Measurements from ENCODE around the gene RNASE13.

The RNASE13 gene

GRCh38 chr14:21025371-21026273 lies 9.0 kb downstream of the RNASE13 start:
- no peak for FAIRE-seq
- no peak for DNase-seq (ENCODE audit: insufficient read length, low spot score)
- no peak for TF ChIP-seq POLR2A (IDR thresholded peaks at IDR 0.05; ENCODE audit: low read depth, low read length)
- TF ChIP-seq TAF1 (IDR thresholded peaks at IDR 0.05; ENCODE audit: low read depth, low read length) = no peak
- no peak for TF ChIP-seq POU2F2 (IDR thresholded peaks at IDR 0.05; ENCODE audit: low read depth, low read length)
- no peak for TF ChIP-seq SPI1 (IDR thresholded peaks at IDR 0.05; ENCODE audit: low read depth, low read length)
- no peak for TF ChIP-seq POLR2AphosphoS5 (IDR thresholded peaks at IDR 0.05; ENCODE audit: low read depth, low read length)
- TF ChIP-seq PAX5 (IDR thresholded peaks at IDR 0.05; ENCODE audit: insufficient read depth, low read length, severe bottlenecking) = no peak

GRCh38 chr14:21024585-21025370 lies 9.8 kb downstream of the RNASE13 start, which contains the start of gene NDRG2:
TSS of gene NDRG2 (minus strand) at chr14:21025061. CDS start at chr14:21023315, 1,746 bp downstream.
- no peak for FAIRE-seq
- peak; percentile 76 for DNase-seq (ENCODE audit: insufficient read length, low spot score)
- TF ChIP-seq PAX5 (IDR thresholded peaks at IDR 0.05; ENCODE audit: insufficient read depth, low read length, severe bottlenecking) (no peak), SPI1 (IDR thresholded peaks at IDR 0.05; ENCODE audit: low read depth, low read length) (no peak), POLR2AphosphoS5 (IDR thresholded peaks at IDR 0.05; ENCODE audit: low read depth, low read length) (no peak), TAF1 (IDR thresholded peaks at IDR 0.05; ENCODE audit: low read depth, low read length) (no peak)

GRCh38 chr14:21023817-21024584 lies 10.6 kb downstream of the RNASE13 start:
- TF ChIP-seq PAX5 (IDR thresholded peaks at IDR 0.05; ENCODE audit: insufficient read depth, low read length, severe bottlenecking) (no peak), POLR2A (IDR thresholded peaks at IDR 0.05; ENCODE audit: low read depth, low read length) (no peak), TAF1 (IDR thresholded peaks at IDR 0.05; ENCODE audit: low read depth, low read length) (no peak), SPI1 (IDR thresholded peaks at IDR 0.05; ENCODE audit: low read depth, low read length) (no peak), POLR2AphosphoS5 (IDR thresholded peaks at IDR 0.05; ENCODE audit: low read depth, low read length) (no peak), POU2F2 (IDR thresholded peaks at IDR 0.05; ENCODE audit: low read depth, low read length) (no peak)
- no peak for DNase-seq (ENCODE audit: insufficient read length, low spot score)
- FAIRE-seq = no peak

- DNase-seq (ENCODE audit: insufficient read length, low spot score) (no peak), FAIRE-seq (no peak)
- TF ChIP-seq POLR2A (IDR thresholded peaks at IDR 0.05; ENCODE audit: low read depth, low read length) = no peak
- no peak for TF ChIP-seq POLR2AphosphoS5 (IDR thresholded peaks at IDR 0.05; ENCODE audit: low read depth, low read length)
- TF ChIP-seq TAF1 (IDR thresholded peaks at IDR 0.05; ENCODE audit: low read depth, low read length) = no peak
- TF ChIP-seq PAX5 (IDR thresholded peaks at IDR 0.05; ENCODE audit: insufficient read depth, low read length, severe bottlenecking) = no peak
- TF ChIP-seq SPI1 (IDR thresholded peaks at IDR 0.05; ENCODE audit: low read depth, low read length) = no peak
- TF ChIP-seq POU2F2 (IDR thresholded peaks at IDR 0.05; ENCODE audit: low read depth, low read length) = no peak
Observed at GRCh38 chr14:21023174-21023573, 11.4 kb downstream of the RNASE13 start.

DNA sequence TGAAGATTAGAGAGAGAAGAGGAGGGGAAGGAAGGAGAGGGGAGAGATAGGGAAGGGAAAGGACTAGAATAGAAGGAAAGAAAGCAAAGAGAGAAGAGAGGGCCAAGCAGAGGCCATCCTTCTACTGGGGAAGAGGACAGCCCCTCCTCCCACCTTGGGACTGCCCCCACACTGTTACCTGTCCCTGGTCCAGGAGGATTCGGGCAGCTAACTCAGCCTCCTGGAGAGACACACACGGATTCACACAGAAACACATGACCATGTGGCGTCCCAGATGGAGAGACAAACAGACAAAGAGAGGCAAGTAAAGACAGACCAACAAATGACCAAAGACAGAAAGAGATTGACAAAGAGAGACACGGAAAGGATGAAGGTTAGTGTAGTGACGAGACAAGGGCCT lies 11.9 kb downstream of the RNASE13 start:
- no peak for FAIRE-seq
- no peak for DNase-seq (ENCODE audit: insufficient read length, low spot score)

DNA sequence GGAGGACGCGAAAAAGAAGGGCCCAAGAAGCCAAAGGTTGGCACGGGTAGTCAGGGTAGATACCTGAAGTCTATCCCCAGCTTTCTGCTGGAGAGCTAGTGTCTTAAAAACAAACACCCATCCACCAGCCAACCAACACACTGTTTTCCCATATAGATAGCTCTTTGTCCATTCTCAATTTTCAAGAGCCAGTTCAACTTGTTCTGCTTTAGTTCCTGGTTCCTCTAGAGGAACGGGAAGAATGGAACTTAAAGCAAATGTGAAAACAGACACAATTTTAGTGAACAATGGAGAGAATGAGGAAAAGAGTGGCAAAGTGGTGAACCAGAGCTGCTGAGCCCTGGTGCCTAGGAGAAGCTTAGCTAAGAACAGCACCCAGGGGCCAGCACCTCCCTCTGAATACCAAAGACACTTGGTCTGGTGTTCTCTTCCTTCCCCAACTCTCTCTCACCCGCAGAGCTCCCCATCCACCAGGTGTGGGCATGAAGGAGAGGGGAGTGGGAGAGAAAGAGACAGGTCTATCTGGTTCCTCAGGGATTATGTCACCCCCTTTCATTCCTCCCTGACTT lies 13.5 kb downstream of the RNASE13 start:
- no peak for FAIRE-seq
- TF ChIP-seq POLR2AphosphoS5 (IDR thresholded peaks at IDR 0.05; ENCODE audit: low read depth, low read length) (no peak), TAF1 (IDR thresholded peaks at IDR 0.05; ENCODE audit: low read depth, low read length) (no peak), POU2F2 (IDR thresholded peaks at IDR 0.05; ENCODE audit: low read depth, low read length) (no peak)
- no peak for DNase-seq (ENCODE audit: insufficient read length, low spot score)

More for the DNA sequence above, 11.9 kb downstream of the RNASE13 start:
- TF ChIP-seq POLR2AphosphoS5 (IDR thresholded peaks at IDR 0.05; ENCODE audit: low read depth, low read length) (no peak), POU2F2 (IDR thresholded peaks at IDR 0.05; ENCODE audit: low read depth, low read length) (no peak), POLR2A (IDR thresholded peaks at IDR 0.05; ENCODE audit: low read depth, low read length) (no peak), TAF1 (IDR thresholded peaks at IDR 0.05; ENCODE audit: low read depth, low read length) (no peak), SPI1 (IDR thresholded peaks at IDR 0.05; ENCODE audit: low read depth, low read length) (no peak), PAX5 (IDR thresholded peaks at IDR 0.05; ENCODE audit: insufficient read depth, low read length, severe bottlenecking) (no peak)

GRCh38 chr14:21019366-21019765 lies 15.2 kb downstream of the RNASE13 start:
- no peak for FAIRE-seq
- TF ChIP-seq PAX5 (IDR thresholded peaks at IDR 0.05; ENCODE audit: insufficient read depth, low read length, severe bottlenecking) = no peak
- TF ChIP-seq SPI1 (IDR thresholded peaks at IDR 0.05; ENCODE audit: low read depth, low read length) = no peak
- TF ChIP-seq TAF1 (IDR thresholded peaks at IDR 0.05; ENCODE audit: low read depth, low read length) = no peak
- DNase-seq (ENCODE audit: insufficient read length, low spot score) = no peak

DNA sequence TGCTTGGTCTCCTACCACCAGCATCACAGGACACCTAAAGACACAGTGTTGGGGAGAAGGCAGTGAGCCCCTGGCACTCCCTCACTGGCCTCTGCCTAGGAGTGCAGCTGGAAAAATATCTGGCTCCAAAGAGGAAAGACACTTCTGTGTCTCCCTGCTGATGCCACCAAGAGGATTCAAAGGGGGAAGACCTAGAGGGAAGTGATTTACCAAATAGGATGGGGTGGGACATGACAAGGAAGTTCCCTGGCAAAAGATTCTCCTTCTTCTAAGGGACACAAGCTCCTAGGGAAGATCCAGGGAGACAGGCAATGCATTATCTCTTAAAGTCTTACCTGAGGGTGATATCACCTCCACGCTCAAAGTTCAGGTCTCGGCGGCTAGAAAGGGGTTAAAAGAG lies 15.8 kb downstream of the RNASE13 start:
- FAIRE-seq (no peak), DNase-seq (ENCODE audit: insufficient read length, low spot score) (no peak)
- no peak for TF ChIP-seq SPI1 (IDR thresholded peaks at IDR 0.05; ENCODE audit: low read depth, low read length)
- TF ChIP-seq TAF1 (IDR thresholded peaks at IDR 0.05; ENCODE audit: low read depth, low read length) = no peak
- no peak for TF ChIP-seq POLR2AphosphoS5 (IDR thresholded peaks at IDR 0.05; ENCODE audit: low read depth, low read length)
- TF ChIP-seq PAX5 (IDR thresholded peaks at IDR 0.05; ENCODE audit: insufficient read depth, low read length, severe bottlenecking) = no peak
- no peak for TF ChIP-seq POU2F2 (IDR thresholded peaks at IDR 0.05; ENCODE audit: low read depth, low read length)
- TF ChIP-seq POLR2A (IDR thresholded peaks at IDR 0.05; ENCODE audit: low read depth, low read length) = no peak
